ENCODE results near the gene RREB1.

The RREB1 gene

DNA sequence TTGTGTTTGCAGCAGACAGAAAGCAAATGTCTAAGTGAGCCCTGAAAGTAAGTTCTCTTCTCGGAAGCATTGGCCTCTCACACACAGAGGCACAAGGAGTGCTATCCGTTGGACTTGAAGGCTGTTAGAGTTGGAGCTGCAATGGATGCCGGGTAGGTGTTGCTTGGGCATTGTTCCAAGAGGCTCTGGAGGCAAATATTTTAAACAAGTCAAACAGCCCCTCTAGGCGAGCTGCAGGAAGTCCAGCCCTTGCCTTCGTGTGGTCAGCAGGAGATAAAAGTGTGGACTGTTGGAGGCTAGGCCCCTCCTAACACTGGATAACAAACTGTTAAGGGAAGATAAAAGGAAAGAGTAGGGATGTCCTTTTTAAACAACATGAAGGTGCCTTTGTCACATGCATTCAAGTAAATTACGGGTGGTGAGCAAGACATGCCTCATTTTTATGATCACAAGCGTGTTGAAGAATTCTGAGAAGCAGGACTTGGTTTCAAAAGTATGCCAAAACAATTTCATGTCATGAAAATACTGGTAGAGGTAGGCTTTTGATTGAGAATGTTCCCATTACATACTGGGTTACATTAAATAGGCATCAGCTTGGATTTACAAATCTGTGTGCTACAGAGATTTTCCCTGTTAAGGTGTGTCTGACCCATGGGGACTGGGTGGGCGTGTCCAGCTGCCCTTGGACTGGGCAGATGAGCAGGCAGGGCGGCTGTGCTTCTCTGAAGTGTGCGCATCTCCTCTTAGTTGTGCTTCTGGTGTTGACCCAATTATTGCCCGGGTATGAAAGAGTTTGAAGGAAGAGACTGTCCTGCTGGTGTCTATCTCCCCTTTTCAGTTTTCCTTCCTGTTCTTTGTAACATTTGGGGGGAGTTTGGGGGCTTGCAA, 57.5 kb downstream of the RREB1 start:
- no peak for DNase-seq (ENCODE audit: low spot score)

DNA sequence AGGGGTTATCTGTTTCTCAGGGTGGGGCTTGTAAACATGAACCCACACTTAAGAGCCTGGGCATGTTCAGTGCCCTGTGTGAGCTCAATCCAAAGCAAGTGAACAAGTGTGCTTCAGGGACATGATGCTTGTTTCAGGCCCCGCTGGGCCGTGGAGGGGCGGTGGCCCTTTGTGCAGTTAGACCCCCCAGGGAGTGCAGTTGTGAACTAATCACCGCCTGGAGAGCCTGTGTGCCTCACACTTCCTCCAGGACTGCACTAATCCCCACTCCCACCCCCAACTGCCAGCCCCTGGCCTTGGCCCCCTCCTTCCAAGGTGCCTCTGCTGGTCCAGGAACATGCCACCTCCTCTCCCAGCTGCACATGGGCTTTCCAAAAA, 58.1 kb downstream of the RREB1 start:
- DNase-seq (ENCODE audit: low spot score): no peak

DNA sequence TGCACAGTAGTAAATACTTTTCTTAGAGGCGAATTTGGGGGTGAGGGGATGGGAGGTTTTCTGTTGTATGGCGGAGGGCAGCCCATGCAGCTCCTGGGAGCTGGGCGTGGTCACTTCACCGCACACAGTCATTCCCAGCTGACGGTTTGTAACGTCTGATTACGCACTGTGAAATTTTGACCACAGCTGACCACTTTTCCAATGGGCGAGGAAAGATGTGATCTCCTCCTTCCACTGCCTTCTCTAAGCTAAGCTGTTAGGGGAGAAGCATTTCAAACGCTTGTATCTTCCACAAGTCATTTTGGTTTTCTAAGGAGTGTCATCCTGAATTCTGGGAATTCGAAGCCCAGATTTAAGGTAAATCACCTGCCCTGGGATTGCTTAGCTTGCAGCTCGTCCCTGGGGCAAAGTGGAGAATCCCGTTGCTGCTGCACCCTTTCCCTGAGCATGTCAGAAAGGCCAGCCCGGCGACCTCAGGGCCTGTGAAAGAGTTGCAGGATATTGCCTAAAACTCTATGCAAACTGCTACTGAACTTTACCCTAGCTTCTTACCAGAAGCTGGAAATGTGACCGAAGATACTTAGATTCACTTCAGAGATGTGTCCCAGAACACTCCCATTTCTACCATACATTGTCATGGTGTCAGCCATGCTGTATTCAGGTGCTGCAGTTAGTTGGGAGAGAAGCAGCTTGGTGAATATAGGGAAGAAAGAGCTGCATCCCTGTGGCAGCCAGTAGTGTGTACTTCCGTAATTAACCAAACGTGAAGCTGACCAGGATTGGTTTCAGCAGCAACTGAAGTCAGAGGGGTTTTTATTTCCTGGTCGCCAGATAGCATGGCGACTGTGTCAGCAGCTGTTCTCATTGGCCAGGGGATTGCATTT, 58.9 kb downstream of the RREB1 start:
- DNase-seq (ENCODE audit: low spot score): no peak

DNA sequence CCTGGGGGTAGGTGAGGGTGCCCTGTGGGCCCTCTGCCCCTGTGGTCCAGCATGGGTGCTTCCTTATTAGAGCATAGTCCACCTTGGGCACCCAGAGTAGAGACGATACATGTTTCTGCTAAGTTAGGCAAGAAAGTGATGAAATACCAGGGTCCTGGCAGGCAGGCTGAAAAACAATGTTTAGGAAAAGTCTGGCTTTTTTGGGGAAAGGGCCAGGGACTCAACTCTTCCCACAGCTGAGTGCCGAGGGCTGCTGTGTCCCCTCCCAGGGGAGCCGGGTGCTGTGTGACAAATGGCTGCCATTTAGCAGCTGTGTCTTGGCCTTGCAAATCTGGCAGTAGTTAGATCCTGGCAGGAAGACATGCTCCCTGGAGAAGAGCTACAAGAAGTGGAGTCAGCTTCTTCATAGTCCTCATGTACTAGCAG, 61.5 kb downstream of the RREB1 start:
- no peak for DNase-seq (ENCODE audit: low spot score)

DNA sequence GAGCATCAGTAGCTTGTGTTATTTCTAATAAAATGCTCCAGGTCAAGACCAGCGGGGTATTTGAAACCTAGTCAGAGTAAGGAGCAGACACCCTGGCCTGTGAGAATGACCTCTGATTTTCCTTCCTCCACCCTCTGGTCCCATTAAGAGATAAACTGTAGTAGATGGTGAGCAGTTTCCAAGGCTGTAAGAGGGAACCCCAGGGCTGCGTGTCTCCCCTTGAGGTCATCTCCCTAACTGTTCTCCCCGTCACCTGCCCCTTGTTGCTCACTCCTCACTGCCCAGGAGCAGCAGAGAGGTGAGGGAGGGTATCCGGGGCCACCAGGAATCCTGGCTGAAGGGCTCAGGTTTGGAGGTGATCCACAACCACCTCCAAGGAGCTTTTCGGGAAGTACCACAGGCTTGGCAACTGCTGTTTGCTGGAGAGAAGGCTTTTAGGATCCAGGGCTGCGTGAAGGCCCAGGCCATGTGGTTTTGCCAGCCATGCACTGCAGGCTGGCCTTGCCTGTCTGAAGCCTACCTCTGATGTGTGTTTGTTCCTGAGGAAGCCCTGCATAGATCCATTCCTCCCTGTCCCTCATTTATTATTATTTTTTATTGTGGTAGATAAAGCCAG, 62.5 kb downstream of the RREB1 start:
- DNase-seq (ENCODE audit: low spot score): no peak

DNA sequence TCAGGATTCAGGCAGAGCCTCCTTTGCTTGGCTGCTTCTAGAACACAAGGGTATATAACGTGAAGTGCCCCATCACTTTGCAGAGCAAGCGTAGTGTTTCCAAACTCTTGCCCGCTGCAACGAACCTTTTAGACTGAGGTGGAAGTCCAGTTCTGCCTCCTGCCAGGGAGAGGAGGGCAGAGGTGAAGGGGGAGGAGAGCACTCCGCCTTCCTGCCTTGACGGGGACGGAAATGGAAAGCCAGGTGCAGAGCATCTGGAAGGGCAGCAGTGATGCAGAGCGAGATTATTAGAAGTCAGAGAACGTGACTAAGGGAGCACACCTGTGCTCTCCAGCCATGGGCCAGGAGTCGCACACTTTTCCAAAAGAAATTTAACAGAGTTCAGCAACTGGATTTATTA, 63.4 kb downstream of the RREB1 start:
- no peak for DNase-seq (ENCODE audit: low spot score)

DNA sequence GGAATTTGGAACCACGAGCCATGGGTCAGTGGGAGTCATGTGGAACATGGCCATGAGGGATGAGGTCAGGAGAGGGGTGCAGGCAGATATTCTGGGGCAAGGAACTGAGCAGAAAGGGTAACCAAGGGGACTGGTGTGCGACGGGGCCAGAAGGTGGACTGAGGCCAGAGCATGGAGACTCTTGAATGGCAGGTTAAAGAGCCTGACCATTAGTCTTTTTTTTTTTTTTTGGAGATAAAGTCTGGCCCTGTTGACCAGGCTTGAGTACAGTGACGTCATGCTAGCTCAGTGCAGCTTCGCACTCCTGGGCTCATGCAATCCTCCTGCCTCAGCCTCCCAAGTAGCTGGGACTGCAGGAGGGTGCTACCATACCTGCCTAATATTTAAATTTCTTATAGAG, 64.0 kb downstream of the RREB1 start:
- DNase-seq (ENCODE audit: low spot score): no peak

DNA sequence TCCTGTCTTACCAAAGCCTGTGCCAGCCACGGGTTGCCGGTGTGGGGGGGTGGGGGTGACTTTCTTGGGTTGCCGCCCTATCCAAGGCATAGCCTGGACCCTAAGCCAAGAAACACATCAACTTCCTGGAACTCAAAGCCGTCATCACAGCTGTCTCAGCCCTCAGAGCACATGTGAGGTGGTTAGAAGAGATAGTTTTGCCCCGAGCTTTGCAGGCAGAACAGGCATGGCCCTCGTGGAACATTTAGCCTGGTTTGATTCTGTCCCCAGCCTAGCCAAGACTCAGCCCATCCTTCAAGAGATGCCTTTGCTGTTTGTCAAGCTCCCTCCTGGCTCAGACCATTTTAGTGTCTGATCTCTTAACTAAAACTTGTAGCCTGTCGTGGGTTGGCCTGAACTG, 64.9 kb downstream of the RREB1 start:
- DNase-seq (ENCODE audit: low spot score): no peak

DNA sequence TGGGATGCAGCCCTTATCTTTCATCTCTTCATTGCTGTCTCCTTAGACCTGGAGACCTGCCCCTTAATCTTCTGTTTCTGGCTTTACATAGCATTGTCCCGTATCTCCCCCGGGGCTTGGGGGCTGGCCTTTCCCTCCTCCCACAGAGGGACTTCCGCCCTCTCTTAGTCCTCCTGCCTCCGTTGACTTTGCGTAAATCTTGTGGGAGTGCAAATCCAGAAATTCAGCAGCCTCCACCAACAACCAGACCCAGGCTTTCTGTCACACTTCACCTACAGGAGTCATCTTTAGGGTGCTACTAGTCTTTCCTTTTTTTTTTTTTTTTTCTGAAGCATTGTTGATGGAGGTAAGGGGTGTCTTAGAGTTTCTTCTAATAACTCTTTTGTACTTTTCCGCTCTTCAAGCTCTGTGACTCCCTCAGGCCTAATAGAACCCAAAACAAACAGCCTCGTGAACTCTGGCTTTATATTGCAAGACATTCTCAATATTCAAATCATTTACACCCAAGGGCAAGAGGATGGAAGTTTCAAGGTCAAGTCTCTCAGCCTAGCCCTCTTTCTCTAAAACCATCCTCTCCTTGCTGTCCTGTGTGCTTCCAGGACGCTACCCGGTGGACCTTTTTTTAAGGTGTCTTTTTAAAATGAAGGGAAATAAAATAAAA, 66.2 kb downstream of the RREB1 start:
- DNase-seq (ENCODE audit: low spot score): no peak

DNA sequence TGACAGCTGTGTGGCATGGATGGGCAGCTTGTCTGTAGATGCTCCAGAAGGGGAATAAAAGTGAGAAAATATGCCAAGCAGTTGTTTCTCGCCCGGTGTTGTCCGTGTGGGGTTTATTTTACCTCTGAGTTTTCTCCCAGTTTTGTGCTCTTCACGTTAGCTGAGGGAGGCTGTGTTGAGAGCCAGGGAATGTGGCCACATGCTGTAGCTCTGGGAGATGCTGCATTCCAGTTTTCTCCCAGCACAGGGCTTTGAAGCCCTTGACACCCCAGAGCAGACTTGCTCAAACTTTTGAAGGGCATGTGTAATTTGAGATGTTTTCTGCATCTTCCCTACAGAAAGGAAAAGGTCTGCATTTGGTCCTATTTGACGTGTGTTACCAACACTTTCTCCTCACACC, 67.7 kb downstream of the RREB1 start:
- DNase-seq (ENCODE audit: low spot score): no peak

DNA sequence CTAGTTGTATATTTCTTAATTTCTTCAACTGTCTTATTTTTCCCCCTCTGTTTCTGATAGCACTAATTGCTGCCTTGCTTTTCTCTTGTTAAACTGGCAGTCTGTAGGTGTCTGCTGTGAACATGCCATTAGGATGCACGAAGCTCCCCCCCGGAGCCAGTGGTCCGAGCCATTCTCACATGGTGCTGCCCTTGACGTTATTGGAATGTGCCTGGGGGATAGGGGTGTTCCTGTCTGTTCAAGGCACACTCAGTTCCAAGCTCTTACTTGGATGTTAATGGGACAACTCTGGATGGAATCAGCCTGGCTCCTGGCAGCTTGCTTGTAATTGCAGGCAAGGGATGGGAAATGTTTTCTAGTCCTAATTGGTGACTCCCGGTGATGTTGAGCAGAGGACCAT, 68.4 kb downstream of the RREB1 start:
- no peak for DNase-seq (ENCODE audit: low spot score)

DNA sequence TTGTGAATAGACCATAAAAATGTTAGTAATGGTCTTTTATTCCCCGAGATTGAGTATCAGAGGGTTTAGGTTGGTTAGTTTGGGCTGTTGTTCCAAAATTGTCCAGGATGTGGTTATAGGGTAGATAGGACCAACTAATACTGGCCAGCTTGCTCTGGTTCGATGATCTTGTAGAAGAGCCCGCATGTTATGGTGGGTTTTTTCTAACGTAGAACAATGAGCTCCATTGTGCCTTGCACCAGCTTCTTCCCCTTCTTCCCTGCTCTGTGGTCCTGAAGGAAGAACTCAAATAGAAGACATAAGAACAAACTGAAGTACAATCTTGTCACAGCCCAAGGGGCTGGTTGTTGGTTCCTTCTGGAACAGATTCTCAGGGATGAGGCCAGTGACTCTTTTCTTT, 70.5 kb downstream of the RREB1 start:
- no peak for DNase-seq (ENCODE audit: low spot score)

DNA sequence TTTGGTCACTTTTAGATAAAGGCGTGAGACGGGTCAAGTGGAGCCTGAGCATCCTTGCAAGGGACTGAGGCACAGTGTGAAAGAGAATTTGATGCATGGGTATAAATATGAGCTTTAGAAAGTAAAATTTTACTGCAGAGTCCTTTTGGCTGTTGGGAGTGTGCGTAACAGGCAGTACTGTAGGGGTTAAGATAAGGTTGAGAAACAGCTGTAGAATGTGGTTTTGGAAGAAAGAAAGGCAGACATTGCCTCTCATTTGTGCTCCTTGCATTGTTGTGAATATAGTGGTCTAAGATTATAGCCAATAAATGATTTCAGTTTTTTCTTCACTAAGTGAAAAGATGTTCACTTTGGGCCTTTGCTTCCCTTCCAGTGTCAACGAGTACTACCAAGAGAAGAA, 73.0 kb downstream of the RREB1 start:
- no peak for DNase-seq (ENCODE audit: low spot score)

DNA sequence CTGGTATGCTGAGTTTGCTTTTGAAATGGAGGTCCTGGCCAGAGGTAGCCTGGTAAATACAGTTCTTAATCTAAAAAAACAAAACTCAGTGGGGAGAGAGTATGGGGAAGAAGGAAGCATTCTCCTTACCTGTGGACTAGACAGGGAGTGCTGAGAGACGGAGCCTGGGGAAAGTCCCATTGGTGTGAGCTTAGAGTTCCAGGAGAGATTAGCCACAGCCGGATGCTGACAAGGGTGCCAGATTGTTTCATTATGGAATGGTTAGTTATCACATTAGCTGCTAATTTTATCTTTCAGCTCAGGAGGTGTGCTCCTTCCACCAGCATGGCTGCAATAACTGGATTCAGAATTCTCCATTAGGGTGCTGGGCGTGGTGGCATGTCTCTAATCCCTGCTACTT, 75.9 kb downstream of the RREB1 start:
- DNase-seq (ENCODE audit: low spot score): no peak

DNA sequence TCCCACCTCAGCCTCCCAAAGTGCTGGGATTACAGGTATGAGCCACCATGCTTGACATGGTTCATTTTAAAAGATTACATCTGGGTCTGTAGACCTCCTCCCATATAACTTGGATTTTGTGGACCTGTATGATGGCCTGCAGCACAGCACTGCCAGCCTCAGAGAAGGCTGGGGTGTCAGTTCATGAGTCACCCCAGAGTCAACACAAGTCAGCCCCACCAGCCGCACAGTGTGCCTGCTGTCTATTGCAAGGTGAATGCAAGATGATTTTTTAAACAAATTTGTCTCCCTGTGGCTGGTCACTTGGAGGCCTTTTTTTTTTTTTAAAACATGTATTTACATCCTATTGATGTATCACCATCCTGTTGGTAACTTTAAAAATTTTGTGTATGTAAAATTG, 76.7 kb downstream of the RREB1 start:
- no peak for DNase-seq (ENCODE audit: low spot score)

DNA sequence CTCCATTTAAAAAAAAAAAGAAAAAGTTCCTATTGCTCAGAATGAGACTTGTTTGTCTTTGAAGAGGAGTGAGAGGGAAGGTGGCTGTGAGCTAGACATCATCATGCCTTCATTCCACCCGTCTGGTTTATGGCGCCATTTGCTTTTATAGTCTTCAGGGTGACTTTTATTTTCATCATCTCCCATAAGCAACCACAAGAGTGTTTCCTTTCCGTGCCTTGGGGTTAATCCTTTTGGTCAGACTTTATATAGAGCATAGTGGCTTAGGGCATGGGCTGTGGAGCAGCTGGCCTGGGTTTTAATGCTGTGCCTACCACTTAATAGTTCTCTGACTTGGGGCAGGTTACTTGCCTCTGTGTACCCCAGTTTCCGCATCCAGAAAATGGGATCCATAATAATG, 77.8 kb downstream of the RREB1 start:
- no peak for DNase-seq (ENCODE audit: low spot score)

DNA sequence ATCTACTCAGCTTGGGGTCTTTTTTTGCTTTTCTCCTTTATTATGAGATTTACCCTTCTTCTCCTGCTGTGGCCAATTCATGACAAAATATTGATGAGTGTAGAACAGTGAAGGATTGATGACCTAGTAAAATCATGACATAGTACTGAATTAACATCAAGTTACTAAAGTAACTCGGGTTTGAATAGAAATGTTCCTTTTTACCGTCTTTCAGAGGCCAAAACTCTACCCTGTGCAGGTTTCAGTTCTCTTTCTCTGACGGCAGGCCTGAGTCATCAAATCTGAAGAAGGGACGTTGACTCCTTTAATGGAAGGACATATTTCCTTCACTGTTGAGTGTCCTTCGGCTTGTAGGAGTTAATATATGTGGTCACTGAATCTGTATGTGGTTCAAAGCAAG, 80.7 kb downstream of the RREB1 start:
- DNase-seq (ENCODE audit: low spot score): no peak

DNA sequence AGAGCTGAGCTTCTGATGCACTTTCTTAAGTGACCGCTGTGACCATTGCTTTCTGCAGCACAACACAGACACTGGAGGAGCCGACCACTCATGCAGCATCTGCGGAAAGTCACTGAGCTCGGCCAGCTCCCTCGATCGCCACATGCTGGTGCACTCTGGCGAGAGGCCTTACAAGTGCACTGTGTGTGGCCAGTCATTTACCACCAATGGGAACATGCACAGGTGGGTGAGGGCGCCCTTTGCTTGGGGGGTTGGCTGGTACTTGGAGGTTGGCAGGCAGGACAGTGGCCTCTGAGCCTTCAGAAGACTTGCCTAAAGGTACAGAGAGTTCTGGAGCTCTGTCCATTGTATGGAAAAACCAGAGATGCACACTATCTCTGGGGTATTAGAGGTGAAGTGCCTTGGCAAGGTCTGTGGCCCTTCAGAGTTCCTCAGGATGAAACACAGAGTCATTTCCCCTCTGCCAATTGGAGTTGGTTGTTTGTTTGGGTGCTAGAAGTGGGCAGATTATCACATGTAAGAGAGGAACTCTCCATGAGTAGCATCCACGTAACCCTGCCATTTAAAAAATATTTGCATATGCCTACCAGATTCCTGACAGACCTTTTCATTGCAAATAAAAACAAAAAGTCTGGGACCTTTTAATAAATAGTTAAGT, 81.5 kb downstream of the RREB1 start:
- DNase-seq (ENCODE audit: low spot score): no peak

DNA sequence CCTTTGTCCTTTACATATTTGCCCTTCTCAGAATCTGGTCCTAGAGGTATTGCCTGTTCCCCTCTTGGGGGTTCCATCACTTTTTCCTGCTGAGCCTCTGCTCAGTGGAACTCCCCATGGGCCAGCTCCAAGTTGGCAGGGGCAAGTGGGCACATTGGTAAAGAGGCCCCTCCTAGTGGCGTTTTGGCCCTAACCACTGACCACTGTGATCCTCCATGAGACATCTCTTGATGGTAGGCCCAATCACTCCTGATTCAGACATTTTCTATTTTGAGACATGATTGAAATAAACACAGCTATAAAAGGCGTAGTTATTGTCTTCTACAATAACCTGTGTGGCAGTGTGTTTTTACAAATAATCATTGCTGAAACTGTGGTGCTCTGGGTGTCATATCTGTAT, 83.0 kb downstream of the RREB1 start:
- no peak for DNase-seq (ENCODE audit: low spot score)

DNA sequence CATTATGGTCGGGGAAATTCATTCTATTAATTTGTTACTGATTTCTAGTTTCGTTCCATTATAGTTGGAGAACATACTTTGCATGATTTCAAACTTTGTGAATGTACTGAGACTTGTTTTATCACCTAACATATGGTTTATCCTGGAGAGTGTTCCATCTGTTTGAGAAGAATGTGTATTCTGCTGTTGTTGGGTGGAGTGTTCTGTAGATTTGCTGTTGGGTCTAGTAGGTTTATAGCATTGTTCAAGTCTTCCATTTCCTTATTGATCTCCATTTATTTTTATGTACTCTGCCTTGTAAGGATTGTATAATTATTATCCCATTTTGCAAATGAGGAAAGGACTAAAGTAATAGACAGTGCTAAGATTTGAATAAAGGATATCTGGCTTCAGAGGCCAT, 85.4 kb downstream of the RREB1 start:
- DNase-seq (ENCODE audit: low spot score): no peak

DNA sequence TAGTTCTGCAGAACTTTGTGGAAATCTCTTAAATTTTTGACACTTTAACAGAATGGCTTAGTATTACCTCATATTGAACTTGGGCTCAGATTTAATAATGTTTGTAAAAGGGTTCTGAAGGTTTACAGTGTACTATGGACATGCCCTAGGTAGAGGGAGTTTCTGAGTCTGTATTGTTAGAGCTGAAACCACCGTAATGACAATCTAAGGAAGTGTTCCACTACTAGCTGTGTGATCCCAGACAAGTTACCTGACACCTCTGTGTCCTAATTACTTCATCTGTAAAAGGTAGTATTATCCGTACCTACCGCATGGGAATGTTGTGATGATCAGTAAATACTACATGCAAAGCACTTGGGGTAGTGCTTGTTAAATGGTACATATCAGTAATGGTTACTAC, 86.9 kb downstream of the RREB1 start:
- DNase-seq (ENCODE audit: low spot score): no peak
